ENCODE data around the gene CARD9. TPM values are rescaled to one million over a fixed set of nuclear protein-coding genes. Genes with fewer than 3 reads are reported as not detected.

Gene CARD9
- total RNA-seq, 1 experiment from 2014 or later = 1.1 TPM

DNA sequence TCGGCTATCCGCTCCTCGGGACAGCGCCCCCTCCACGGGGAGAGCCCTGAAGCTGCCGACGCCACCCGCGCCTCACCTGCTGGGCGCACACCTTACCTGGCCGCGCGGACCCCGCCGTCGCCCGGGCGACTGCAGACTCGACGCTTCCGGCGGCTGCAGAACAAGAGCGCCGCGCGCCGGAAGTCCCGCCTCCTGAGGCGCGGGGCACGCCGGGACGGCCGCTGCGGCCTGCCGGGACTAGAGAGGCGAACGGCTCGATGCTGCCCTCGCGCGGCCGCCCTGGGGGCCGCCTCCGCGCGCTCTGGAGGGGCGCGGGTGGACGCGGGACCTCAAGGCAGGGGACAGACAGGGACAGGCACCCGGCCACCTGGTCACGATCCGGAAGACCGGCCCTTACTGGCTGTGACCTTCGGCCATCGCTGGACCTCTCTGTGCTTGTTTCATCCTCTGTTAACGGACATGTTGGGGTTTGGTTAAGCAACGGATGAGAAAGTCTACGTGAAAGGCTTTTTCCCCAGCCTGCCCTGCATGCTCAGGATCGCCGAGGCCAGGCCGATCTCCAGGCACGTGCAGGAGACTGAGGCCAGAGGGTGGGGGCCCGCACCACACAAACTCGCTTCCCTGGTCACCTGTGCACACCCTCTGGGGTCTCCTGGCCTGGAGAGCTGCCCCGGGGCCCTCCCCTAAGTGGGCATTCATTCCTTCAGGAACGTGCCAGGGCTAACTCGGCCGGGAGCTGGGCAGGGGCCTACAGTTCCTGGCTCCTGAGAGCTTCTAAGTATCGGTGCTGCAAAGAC lies 26.8 kb upstream of the CARD9 start, which contains the start of gene SNAPC4:
TSS of gene SNAPC4 (minus strand) at position 133 of the 797 bp plus-strand sequence. CDS start 1,742 bp downstream, outside the sequence.
- no peaks in the 10 kb centered on the region for H3K27me3 ChIP-seq (ENCODE audit: low read length)
- no peaks in the 10 kb centered on the region for H4K20me1 ChIP-seq (ENCODE audit: low read length)
- no peaks in the 10 kb centered on the region for H3K9me2 ChIP-seq (replicated peaks; ENCODE audit: low read length)
- no peaks in the 10 kb centered on the region for H3K9me3 ChIP-seq (ENCODE audit: low read length)
- CTCF ChIA-PET = no interaction called here
- H3F3A ChIP-seq (ENCODE audit: low read length, unreplicated experiment) = no peaks in the 10 kb centered on the region
- peak; percentile 85 for DNase-seq
- peak; percentile 90 for ATAC-seq
- BruUV-seq (replicated peaks) = no TSS peak
- peaks cover 12% of the 10 kb centered on the region for H3K4me1 ChIP-seq (ENCODE audit: insufficient read depth, low read length)
- peak within 1 kb of the TSS; percentile 69 for H2AFZ ChIP-seq (ENCODE audit: low read length)
- peak within 1 kb of the TSS; percentile 91 for H3K4me3 ChIP-seq (ENCODE audit: low read length)
- peaks cover 23% of the 10 kb centered on the region for H3K79me2 ChIP-seq (ENCODE audit: low read length)
- intact Hi-C loops (cut with micrococcal nuclease) = loop anchor here (2.0 kb wide), 1 partner anchor 61 kb away; no protein-coding TSS in a partner anchor
- peak within 1 kb of the TSS; percentile 94 for H3K4me2 ChIP-seq (ENCODE audit: low read length)
- TF ChIP-seq EZH2 (IDR thresholded peaks at IDR 0.05; ENCODE audit: low read length, unreplicated experiment) = no peak
- TF ChIP-seq, protein P1, sequence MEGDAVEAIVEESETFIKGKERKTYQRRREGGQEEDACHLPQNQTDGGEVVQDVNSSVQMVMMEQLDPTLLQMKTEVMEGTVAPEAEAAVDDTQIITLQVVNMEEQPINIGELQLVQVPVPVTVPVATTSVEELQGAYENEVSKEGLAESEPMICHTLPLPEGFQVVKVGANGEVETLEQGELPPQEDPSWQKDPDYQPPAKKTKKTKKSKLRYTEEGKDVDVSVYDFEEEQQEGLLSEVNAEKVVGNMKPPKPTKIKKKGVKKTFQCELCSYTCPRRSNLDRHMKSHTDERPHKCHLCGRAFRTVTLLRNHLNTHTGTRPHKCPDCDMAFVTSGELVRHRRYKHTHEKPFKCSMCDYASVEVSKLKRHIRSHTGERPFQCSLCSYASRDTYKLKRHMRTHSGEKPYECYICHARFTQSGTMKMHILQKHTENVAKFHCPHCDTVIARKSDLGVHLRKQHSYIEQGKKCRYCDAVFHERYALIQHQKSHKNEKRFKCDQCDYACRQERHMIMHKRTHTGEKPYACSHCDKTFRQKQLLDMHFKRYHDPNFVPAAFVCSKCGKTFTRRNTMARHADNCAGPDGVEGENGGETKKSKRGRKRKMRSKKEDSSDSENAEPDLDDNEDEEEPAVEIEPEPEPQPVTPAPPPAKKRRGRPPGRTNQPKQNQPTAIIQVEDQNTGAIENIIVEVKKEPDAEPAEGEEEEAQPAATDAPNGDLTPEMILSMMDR (conservative IDR thresholded peaks at IDR 0.05; ENCODE audit: low read depth, low read length) = peak; percentile 73
- peaks cover 3% of the 10 kb centered on the region; the same call in 1 of the 2 replicates for H3K36me3 ChIP-seq (ENCODE audit: low read depth, low read length)
- peak within 1 kb of the TSS; percentile 82 for H3K9ac ChIP-seq (ENCODE audit: low read length)
- no peak within 1 kb of the TSS; the same call in 1 of the 2 replicates for H3K27ac ChIP-seq (ENCODE audit: low read length)
- POLR2A ChIA-PET (ENCODE audit: unreplicated experiment) = no interaction called here

DNA sequence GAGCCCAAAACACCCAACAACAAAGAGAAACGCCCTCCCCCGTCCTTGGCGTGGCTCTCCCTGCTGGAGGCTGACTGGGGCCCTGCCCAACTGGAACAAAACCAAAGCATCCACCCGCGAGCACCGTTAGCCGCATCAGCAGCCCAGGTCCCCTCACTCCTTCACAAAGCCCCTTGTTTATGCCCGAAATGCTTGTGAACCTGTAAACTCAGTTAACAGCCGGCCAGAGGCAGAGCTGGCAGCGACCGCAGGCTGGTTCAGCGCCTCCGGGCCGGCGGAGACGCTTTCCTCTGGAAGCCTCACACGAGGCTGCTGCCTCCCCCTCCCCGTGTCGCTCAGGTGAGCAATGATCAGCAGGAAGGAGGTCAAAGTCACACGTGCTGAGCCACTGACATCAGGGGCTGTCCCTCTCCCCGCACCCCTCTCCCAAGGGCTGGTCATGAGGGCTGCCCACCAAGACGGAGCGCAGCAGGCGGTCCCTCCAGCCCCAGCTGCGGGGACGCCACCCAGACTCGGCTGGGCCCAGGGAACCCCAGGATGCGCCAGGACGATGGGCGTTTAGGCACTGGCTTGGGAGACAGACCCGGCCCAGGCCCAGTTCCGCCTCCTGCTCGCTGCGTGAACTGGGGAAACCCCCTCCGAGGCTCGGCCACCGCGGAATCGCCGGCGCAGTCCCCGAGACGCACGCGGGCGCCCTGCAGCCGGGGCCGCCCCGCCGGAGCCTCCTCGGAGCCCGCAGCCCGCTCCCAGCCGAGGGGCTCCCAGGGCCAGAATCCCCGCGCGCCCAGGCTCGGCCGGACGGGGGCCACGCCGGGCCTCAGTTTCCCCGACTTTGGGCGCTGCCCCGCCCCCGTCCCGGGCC lies 25.9 kb upstream of the CARD9 start:
- Histone ChIP-seq H3K36me3 (ENCODE audit: low read depth, low read length) (peaks cover 3% of the 10 kb centered on the region; the same call in 1 of the 2 replicates), H3F3A (ENCODE audit: low read length, unreplicated experiment) (no peaks in the 10 kb centered on the region), H3K9me2 (replicated peaks; ENCODE audit: low read length) (no peaks in the 10 kb centered on the region), H3K9me3 (ENCODE audit: low read length) (no peaks in the 10 kb centered on the region), H4K20me1 (ENCODE audit: low read length) (no peaks in the 10 kb centered on the region), H3K27me3 (ENCODE audit: low read length) (no peaks in the 10 kb centered on the region), H2AFZ (ENCODE audit: low read length) (0 out of 2 replicates have a peak overlapping the region, but pooled peaks have one; percentile 30), H3K4me1 (ENCODE audit: insufficient read depth, low read length) (peaks cover 12% of the 10 kb centered on the region), H3K79me2 (ENCODE audit: low read length) (peaks cover 23% of the 10 kb centered on the region), H3K27ac (ENCODE audit: low read length) (no peak overlapping the region; the same call in 1 of the 2 replicates), H3K4me3 (ENCODE audit: low read length) (peak overlapping the region; percentile 91), H3K4me2 (ENCODE audit: low read length) (peak overlapping the region; percentile 94), H3K9ac (ENCODE audit: low read length) (peak overlapping the region; percentile 82)
- intact Hi-C loops (cut with micrococcal nuclease) = loop anchor here (2.0 kb wide), 1 partner anchor 61 kb away; no protein-coding TSS in a partner anchor
- peak; percentile 22 for DNase-seq
- BruUV-seq (replicated peaks) = no TSS peak
- CTCF ChIA-PET = interaction anchor here (1.4 kb wide), 1 partner anchor 54 kb away, joined by 3 read pairs; no protein-coding TSS in a partner anchor
- TF ChIP-seq, protein P1 (conservative IDR thresholded peaks at IDR 0.05; ENCODE audit: low read depth, low read length) = no peak
- TF ChIP-seq EZH2phosphoT487 (IDR thresholded peaks at IDR 0.05; ENCODE audit: borderline replicate concordance, low read length) (no peak), EZH2 (IDR thresholded peaks at IDR 0.05; ENCODE audit: low read length, unreplicated experiment) (no peak)
- POLR2A ChIA-PET (ENCODE audit: unreplicated experiment) = no interaction called here
- ATAC-seq = peak; percentile 21
